ENCODE measurements around the gene HINT3. TPM values are rescaled to one million over a fixed set of nuclear protein-coding genes. Genes with fewer than 3 reads are reported as not detected.
"Not testable (repeated sequence)": the region's sequence is repeated elsewhere in the genome, so short reads cannot be mapped to it uniquely, and the experiment has no call there.

Gene HINT3
- total RNA-seq, 1 experiment from 2014 or later = 15.1 TPM

DNA sequence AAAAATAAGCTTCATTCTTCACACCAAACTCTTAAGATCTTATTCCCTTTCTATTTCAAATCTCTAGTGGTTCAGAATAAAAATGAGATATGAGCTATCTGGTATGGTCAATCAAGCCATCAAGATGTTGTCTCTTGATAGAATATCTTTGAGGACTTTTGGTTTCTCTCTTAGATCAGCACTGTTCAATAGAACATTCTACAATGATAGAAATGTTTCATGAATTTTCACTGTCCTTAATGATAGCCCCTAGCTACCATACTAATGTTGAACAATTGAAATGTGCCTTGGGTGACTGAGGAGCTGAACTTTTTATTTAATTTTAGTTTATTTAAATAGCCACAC, 24.1 kb upstream of the HINT3 start:
- BruUV-seq (replicated peaks) = no TSS peak
- peak overlapping the region; percentile 94 for H3K27ac Mint-ChIP-seq (ENCODE audit: unreplicated experiment)

DNA sequence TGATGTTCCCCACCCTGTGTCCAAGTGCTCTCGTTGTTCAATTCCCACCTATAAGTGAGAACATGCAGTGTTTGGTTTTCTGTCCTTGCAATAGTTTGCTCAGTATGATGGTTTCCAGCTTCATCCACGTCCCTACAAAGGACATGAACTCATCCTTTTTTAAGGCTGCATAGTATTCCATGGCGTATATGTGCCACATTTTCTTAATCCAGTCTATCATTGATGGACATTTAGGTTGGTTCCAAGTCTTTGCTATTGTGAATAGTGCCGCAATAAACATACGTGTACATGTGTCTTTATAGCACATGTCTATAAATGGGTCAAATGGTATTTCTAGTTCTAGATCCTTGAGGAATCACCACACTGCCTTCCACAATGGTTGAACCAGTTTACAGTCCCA, 21.1 kb upstream of the HINT3 start:
- DNase-seq; H3K27ac Mint-ChIP-seq (ENCODE audit: unreplicated experiment); CTCF ChIA-PET; intact Hi-C loops (cut with micrococcal nuclease; ENCODE audit: unreplicated experiment); H3K4me3 Mint-ChIP-seq (ENCODE audit: low read depth, unreplicated experiment); H3K9me3 Mint-ChIP-seq (ENCODE audit: low read depth, unreplicated experiment); BruUV-seq (replicated peaks); H3K27me3 Mint-ChIP-seq (ENCODE audit: unreplicated experiment): not testable (repeated sequence)
- Mint-ChIP-seq H3K36me3 (ENCODE audit: insufficient read depth, unreplicated experiment) (peaks cover 23% of the 10 kb centered on the region), H3K4me1 (ENCODE audit: low read depth, unreplicated experiment) (peaks cover 15% of the 10 kb centered on the region)

More for the DNA sequence above, 24.1 kb upstream of the HINT3 start:
- no peak for DNase-seq
- TF ChIP-seq, protein P1, sequence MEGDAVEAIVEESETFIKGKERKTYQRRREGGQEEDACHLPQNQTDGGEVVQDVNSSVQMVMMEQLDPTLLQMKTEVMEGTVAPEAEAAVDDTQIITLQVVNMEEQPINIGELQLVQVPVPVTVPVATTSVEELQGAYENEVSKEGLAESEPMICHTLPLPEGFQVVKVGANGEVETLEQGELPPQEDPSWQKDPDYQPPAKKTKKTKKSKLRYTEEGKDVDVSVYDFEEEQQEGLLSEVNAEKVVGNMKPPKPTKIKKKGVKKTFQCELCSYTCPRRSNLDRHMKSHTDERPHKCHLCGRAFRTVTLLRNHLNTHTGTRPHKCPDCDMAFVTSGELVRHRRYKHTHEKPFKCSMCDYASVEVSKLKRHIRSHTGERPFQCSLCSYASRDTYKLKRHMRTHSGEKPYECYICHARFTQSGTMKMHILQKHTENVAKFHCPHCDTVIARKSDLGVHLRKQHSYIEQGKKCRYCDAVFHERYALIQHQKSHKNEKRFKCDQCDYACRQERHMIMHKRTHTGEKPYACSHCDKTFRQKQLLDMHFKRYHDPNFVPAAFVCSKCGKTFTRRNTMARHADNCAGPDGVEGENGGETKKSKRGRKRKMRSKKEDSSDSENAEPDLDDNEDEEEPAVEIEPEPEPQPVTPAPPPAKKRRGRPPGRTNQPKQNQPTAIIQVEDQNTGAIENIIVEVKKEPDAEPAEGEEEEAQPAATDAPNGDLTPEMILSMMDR (IDR thresholded peaks at IDR 0.05; ENCODE audit: unreplicated experiment) = no peak
- Mint-ChIP-seq H3K4me1 (ENCODE audit: low read depth, unreplicated experiment) (peaks cover 15% of the 10 kb centered on the region), H3K4me3 (ENCODE audit: low read depth, unreplicated experiment) (no peak overlapping the region), H3K9me3 (ENCODE audit: low read depth, unreplicated experiment) (peaks cover 2% of the 10 kb centered on the region), H3K27me3 (ENCODE audit: unreplicated experiment) (no peaks in the 10 kb centered on the region), H3K36me3 (ENCODE audit: insufficient read depth, unreplicated experiment) (peaks cover 42% of the 10 kb centered on the region)
- CTCF ChIA-PET = no interaction called here
- intact Hi-C loops (cut with micrococcal nuclease; ENCODE audit: unreplicated experiment) = no loop called here

DNA sequence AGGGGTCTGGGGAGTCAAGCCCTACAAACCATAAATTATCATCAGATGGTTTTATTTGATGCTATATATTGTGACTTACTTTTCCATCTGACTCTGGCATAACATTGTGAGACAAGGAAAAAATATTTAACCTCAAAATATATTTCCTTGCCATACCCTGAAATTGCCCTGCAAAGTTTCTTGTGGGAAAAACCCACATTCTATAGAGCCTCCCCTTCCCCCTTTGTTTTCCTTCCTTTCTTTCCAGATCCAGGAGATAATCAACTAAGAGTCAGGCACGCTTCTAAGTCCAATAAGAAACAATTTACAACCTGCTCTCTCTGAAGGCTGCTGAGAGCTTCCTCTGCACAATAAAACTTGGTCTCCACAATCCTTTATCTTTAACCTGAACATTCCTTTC, 17.5 kb upstream of the HINT3 start:
- no peaks in the 10 kb centered on the region for H3K36me3 Mint-ChIP-seq (ENCODE audit: insufficient read depth, unreplicated experiment)
- H3K27ac Mint-ChIP-seq (ENCODE audit: unreplicated experiment) = no peak overlapping the region
- DNase-seq = no peak
- TF ChIP-seq, protein P1 (IDR thresholded peaks at IDR 0.05; ENCODE audit: unreplicated experiment) = no peak
- H3K9me3 Mint-ChIP-seq (ENCODE audit: low read depth, unreplicated experiment) = no peaks in the 10 kb centered on the region
- BruUV-seq (replicated peaks) = no TSS peak
- CTCF ChIA-PET = no interaction called here
- intact Hi-C loops (cut with micrococcal nuclease; ENCODE audit: unreplicated experiment) = no loop called here
- no peaks in the 10 kb centered on the region for H3K27me3 Mint-ChIP-seq (ENCODE audit: unreplicated experiment)
- peaks cover 19% of the 10 kb centered on the region for H3K4me1 Mint-ChIP-seq (ENCODE audit: low read depth, unreplicated experiment)
- no peak overlapping the region for H3K4me3 Mint-ChIP-seq (ENCODE audit: low read depth, unreplicated experiment)

DNA sequence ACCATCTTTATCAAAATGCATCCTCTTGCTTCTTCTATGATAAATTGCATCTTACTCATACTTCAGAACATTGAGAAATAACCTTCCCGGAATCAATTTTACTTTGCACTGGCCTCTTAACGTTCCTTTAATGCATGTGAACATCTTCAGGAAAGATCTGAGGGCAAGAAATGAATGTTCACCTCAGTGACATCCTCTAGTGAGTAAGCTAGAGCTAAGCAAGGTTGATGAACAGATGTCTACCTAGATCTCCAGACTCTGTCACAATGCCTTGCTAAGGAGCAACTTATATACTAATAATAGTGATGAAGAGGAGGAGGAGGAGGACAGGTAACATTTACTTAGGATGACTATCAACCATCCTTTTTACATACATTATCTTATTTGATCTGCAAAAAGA, 16.8 kb upstream of the HINT3 start:
- CTCF ChIA-PET = no interaction called here
- BruUV-seq (replicated peaks) = no TSS peak
- H3K9me3 Mint-ChIP-seq (ENCODE audit: low read depth, unreplicated experiment) = no peaks in the 10 kb centered on the region
- peaks cover 19% of the 10 kb centered on the region for H3K4me1 Mint-ChIP-seq (ENCODE audit: low read depth, unreplicated experiment)
- H3K4me3 Mint-ChIP-seq (ENCODE audit: low read depth, unreplicated experiment) = no peak overlapping the region
- TF ChIP-seq, protein P1 (IDR thresholded peaks at IDR 0.05; ENCODE audit: unreplicated experiment) = no peak
- DNase-seq = no peak
- H3K27me3 Mint-ChIP-seq (ENCODE audit: unreplicated experiment) = no peaks in the 10 kb centered on the region
- no peak overlapping the region for H3K27ac Mint-ChIP-seq (ENCODE audit: unreplicated experiment)
- no peaks in the 10 kb centered on the region for H3K36me3 Mint-ChIP-seq (ENCODE audit: insufficient read depth, unreplicated experiment)
- intact Hi-C loops (cut with micrococcal nuclease; ENCODE audit: unreplicated experiment) = no loop called here

DNA sequence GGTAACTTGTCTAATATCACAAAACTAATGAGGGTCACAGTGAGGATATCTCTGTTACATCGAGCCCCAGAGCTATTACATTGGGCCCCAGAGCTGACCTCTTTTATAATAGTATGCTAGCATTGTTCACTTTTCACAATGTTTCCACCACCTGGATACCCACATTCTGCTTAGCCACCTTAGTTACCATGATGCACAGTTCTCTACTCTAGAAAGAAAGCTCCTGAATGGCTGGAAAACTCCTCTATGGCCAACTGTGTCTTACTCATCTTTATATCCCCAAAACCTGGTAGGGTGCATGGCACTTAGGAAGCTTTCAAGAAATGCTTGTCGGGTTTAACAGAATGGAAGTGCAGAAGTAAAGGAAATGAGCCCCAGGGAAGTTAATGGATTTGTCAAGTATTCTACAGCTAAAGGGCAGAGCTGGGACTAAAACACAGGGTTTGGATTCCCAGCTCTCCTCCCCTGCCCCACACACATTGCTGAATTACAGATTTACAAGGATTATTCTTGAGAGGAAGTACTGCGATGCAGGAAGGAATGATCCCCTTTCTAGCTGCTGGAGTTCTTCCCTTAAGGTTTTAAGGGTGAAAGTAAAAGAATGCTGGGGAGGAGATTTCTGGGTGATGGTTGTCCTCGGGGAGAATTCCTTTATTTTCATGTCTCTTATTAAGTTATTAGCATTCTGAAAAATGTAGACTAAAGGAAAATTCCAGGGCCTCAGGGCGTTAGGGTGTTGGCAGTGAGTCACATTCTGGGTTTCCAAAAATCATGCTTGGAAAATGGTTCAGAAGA, 16.1 kb upstream of the HINT3 start:
- BruUV-seq (replicated peaks) = no TSS peak
- TF ChIP-seq, protein P1 (IDR thresholded peaks at IDR 0.05; ENCODE audit: unreplicated experiment) = no peak
- no peak for DNase-seq
- CTCF ChIA-PET = no interaction called here
- Mint-ChIP-seq H3K4me3 (ENCODE audit: low read depth, unreplicated experiment) (no peak overlapping the region), H3K27ac (ENCODE audit: unreplicated experiment) (no peak overlapping the region), H3K4me1 (ENCODE audit: low read depth, unreplicated experiment) (peaks cover 24% of the 10 kb centered on the region), H3K27me3 (ENCODE audit: unreplicated experiment) (no peaks in the 10 kb centered on the region), H3K9me3 (ENCODE audit: low read depth, unreplicated experiment) (no peaks in the 10 kb centered on the region), H3K36me3 (ENCODE audit: insufficient read depth, unreplicated experiment) (peaks cover under 1% of the 10 kb centered on the region)
- intact Hi-C loops (cut with micrococcal nuclease; ENCODE audit: unreplicated experiment) = no loop called here
